RWPE1 (cell line): Measurements from ENCODE around the gene MTRF1L.

Source experiments
- CTCF ChIA-PET: fragments of 350-600 bp; sonication (Branson Sonifier 250); formaldehyde crosslinking; extraction: SDS; loops from one replicate; lab custom pipeline; 2021; lab: Yijun Ruan, JAX
- POLR2A ChIA-PET: fragments of 400-600 bp; formaldehyde crosslinking; extraction: SDS; loops from one replicate; lab custom pipeline; 2020; ENCODE audit warnings: antibody characterized with exemption; ENCODE audit not compliant: low non-redundant PET; lab: Yijun Ruan, JAX
- DNase-seq: peaks from one replicate; pipeline ENCODE4 v3.0.0; 2012; ENCODE audit warnings: low spot score
- H3K27ac ChIP-seq: fragments of 450-650 bp; 2 replicates; pipeline ENCODE4 v1.5.1; 2017
- TF ChIP-seq, protein P1 (sequence below): fragments of 450-650 bp; conservative IDR thresholded peaks from 2 replicates; pipeline ENCODE4 v1.5.1; 2017; ENCODE audit warnings: low read depth, mild to moderate bottlenecking

Gene MTRF1L

DNA sequence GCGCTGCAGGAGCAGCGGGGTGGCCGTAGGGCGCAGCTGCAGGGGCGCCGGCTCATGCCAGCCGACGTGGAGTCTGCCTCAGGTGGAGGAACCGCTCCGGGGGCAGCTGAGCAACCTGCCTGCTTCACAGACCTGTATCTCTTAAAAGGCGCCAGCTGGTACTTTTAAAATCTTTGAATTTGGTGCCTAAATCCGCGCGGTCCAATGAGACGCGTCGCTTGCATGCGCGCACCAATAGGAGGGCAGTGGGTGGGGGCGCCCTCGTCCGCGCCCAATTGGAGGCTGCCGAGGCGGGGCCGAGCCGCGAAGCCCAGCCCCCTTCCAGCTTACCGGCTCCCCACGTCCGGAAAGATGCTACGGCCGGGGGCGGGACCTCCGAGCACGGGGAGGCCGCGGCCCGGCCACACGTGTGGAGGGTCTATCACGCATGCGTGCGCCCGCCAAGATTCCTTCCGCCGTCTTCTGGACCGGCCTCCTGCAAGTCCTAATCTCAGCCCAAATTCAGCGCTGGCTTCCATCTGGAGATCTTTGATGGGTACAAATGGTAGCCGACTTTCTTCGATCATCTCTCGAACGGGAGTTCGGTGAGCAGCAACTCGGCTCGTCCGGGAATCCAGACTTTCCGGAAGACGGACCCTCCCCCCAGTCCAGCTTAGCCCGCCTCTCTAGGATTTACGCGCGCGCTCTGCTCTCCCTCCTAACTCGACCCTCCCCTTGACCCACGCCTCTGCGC is 19.4 kb downstream of the MTRF1L start, which contains the start of gene FBXO5:
FBXO5 (minus strand) TSS at position 138 of the 733 bp plus-strand sequence; CDS start at position 56, 82 bp downstream.
- peak within 1 kb of the TSS; percentile 96 for H3K27ac ChIP-seq
- DNase-seq = peak; percentile 96
- ChIA-PET CTCF (no interaction called here), POLR2A (interaction anchor here (0.5 kb wide), 1 partner anchor 1113 kb away, joined by 3 read pairs; no protein-coding TSS in a partner anchor)
- TF ChIP-seq, protein P1, sequence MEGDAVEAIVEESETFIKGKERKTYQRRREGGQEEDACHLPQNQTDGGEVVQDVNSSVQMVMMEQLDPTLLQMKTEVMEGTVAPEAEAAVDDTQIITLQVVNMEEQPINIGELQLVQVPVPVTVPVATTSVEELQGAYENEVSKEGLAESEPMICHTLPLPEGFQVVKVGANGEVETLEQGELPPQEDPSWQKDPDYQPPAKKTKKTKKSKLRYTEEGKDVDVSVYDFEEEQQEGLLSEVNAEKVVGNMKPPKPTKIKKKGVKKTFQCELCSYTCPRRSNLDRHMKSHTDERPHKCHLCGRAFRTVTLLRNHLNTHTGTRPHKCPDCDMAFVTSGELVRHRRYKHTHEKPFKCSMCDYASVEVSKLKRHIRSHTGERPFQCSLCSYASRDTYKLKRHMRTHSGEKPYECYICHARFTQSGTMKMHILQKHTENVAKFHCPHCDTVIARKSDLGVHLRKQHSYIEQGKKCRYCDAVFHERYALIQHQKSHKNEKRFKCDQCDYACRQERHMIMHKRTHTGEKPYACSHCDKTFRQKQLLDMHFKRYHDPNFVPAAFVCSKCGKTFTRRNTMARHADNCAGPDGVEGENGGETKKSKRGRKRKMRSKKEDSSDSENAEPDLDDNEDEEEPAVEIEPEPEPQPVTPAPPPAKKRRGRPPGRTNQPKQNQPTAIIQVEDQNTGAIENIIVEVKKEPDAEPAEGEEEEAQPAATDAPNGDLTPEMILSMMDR = no peak

DNA sequence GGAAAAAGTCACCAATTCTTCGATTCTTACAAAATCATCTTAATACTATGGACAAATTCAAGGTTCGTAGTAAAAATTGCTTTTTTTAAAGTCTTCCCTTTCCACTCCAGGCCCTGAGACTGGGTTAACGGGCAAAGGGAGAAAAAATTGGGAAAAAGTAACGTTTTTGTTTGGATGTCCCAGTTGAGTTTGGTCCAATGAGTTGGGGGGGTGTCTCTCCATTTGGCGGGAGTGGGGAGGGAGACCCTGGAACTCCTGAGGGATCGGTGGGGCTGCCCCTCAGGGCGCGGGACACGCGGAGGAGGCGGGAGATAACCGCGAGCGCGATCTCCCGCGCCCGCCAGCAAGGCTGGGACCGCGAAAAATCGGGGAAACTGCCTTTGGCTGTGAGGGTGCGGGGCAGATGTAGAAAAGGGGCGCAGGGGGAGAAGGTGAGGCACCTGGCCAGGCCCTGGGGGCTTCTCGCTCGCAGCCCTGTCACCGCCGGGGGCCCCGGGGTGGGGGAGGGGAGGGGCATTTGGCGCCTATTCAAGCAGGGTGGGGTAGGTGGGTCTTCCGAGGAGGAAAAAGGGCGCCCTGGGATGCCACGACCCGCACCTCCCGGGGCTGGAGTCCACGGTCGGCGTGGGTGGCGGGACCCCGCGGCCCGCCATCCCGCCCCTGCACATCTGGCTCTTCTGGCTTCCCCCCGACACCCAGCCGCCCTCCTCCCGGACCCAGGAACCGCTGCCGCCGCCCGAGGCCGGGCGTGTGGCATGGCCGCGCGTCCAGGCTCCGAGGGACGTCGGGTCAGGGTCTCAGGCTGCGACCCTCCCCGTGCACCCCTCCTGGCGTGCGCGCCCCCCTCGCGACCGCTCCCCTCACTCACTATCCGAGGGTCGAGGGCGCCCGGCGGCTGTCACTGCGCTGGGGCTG is 20.3 kb downstream of the MTRF1L start:
- peak overlapping the region; percentile 96 for H3K27ac ChIP-seq
- CTCF ChIA-PET = interaction anchor here (0.7 kb wide), 1 partner anchor 10 kb away, joined by 3 read pairs; no protein-coding TSS in a partner anchor
- DNase-seq = no peak
- POLR2A ChIA-PET = interaction anchor here (0.5 kb wide), 1 partner anchor 1112 kb away, joined by 3 read pairs; no protein-coding TSS in a partner anchor
- TF ChIP-seq, protein P1 = no peak

DNA sequence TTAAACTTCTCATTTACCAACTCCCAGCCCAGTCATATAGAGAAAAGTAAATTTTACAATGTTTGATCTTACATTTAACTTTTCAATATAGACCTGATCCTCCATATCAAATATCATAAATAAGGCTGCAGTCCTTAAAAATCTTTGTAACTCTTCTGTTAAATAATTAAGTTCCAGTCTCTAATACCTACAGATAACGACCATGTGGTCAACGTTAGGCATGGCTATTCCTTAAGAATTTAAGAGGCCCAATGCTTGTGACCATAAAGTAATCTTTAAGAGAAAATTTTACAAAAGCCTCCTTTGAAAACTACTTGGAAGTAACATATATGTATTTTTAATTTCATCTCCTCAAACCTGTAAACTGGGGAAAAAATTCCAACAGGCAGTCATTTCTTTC is 21.3 kb downstream of the MTRF1L start:
- ChIA-PET POLR2A (no interaction called here), CTCF (interaction anchor here (0.7 kb wide), 1 partner anchor 11 kb away, joined by 3 read pairs; no protein-coding TSS in a partner anchor)
- no peak for DNase-seq
- TF ChIP-seq, protein P1 = no peak
- no peak overlapping the region for H3K27ac ChIP-seq

DNA sequence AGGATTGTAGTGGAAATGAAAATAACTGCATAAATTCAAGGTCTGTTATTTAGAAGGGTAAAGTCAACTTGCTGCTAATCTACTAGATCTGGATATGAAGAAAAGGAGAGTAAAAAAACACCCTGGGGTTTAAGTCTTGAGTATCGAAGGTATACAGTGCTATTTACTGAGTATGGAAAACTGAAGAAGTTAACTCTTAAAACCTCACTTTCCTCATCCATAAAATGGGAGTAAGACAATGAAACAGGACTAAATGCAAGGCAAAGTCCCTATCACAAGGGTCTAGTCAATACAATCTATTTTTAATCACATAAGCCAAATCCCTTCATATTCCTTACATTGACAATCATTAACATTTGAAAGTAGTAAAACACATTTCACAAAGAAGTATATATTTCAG is 21.9 kb downstream of the MTRF1L start:
- POLR2A ChIA-PET = no interaction called here
- TF ChIP-seq, protein P1 = no peak
- CTCF ChIA-PET = no interaction called here
- DNase-seq = no peak
- H3K27ac ChIP-seq = no peak overlapping the region

DNA sequence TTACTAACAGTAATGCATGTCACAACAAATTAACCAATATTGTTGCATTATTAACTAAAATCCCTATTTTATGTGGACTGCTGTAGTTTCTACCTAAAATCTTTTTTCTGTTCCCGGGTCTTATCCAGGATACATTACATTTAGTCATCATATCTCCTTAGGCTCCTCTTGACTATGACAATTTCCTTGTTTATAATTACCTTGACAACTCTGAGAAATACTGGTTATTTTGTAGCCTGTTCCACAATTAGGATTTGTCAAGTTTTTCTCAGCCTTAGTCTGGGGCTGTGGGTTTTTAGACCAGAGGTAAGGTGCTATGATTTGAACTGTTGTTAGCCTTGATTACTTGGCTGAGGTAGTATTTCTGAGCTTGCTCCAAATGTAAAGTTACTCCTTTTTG is 23.4 kb downstream of the MTRF1L start:
- POLR2A ChIA-PET = no interaction called here
- no peak overlapping the region for H3K27ac ChIP-seq
- CTCF ChIA-PET = interaction anchor here (0.6 kb wide), 1 partner anchor 1408 kb away, joined by 3 read pairs; no protein-coding TSS in a partner anchor

More for the DNA sequence above, 23.4 kb downstream of the MTRF1L start:
- TF ChIP-seq, protein P1 = no peak
- DNase-seq = no peak
